Measurements from ENCODE around the gene BPIFB4.

The BPIFB4 gene

GRCh38 chr20:33071198-33071597, 8.2 kb upstream of the BPIFB4 start:
- WGBS, 2 experiments (ENCODE audit: insufficient coverage in 2 of 2), result 58 to 83% methylated on average over 2 to 4 of the region's 5 CpGs
- H3K9me3 ChIP-seq (ENCODE audit: control insufficient read depth, low read length), result no peaks in the 10 kb centered on the region

GRCh38 chr20:33072362-33072761, 7.1 kb upstream of the BPIFB4 start:
- H3K9me3 ChIP-seq (ENCODE audit: control insufficient read depth, low read length), result no peaks in the 10 kb centered on the region
- peaks cover 10% of the 10 kb centered on the region for H3K4me1 ChIP-seq (ENCODE audit: control insufficient read depth, insufficient read depth, low read length, poor library complexity, severe bottlenecking)
- WGBS, 2 experiments (ENCODE audit: insufficient coverage in 2 of 2), result 82 to 96% methylated on average over 3 of the region's 4 CpGs
- H3K36me3 ChIP-seq (ENCODE audit: control insufficient read depth, insufficient read depth, low read length), result no peaks in the 10 kb centered on the region
- no peak overlapping the region for H3K27ac ChIP-seq (ENCODE audit: low read depth, low read length, severe bottlenecking)
- no peak overlapping the region for H3K4me3 ChIP-seq (ENCODE audit: extremely low read depth, insufficient read depth, low read length, poor library complexity, severe bottlenecking)

More at GRCh38 chr20:33071198-33071597, 8.2 kb upstream of the BPIFB4 start:
- H3K4me1 ChIP-seq (ENCODE audit: control insufficient read depth, insufficient read depth, low read length, poor library complexity, severe bottlenecking), result peaks cover 9% of the 10 kb centered on the region
- no peak overlapping the region for H3K4me3 ChIP-seq (ENCODE audit: extremely low read depth, insufficient read depth, low read length, poor library complexity, severe bottlenecking)
- no peak overlapping the region for H3K27ac ChIP-seq (ENCODE audit: low read depth, low read length, severe bottlenecking)
- no peaks in the 10 kb centered on the region for H3K36me3 ChIP-seq (ENCODE audit: control insufficient read depth, insufficient read depth, low read length)

- no peak overlapping the region for H3K27ac ChIP-seq (ENCODE audit: low read depth, low read length, severe bottlenecking)
- H3K4me1 ChIP-seq (ENCODE audit: control insufficient read depth, insufficient read depth, low read length, poor library complexity, severe bottlenecking), result peaks cover 10% of the 10 kb centered on the region
- H3K36me3 ChIP-seq (ENCODE audit: control insufficient read depth, insufficient read depth, low read length), result no peaks in the 10 kb centered on the region
- 100% methylated on average over 2 of the region's 2 CpGs for WGBS, 2 experiments (ENCODE audit: insufficient coverage in 2 of 2)
- H3K9me3 ChIP-seq (ENCODE audit: control insufficient read depth, low read length), result no peaks in the 10 kb centered on the region
- H3K4me3 ChIP-seq (ENCODE audit: extremely low read depth, insufficient read depth, low read length, poor library complexity, severe bottlenecking), result no peak overlapping the region
Observed at GRCh38 chr20:33072813-33073212, 6.6 kb upstream of the BPIFB4 start.

GRCh38 chr20:33074675-33075074, 4.8 kb upstream of the BPIFB4 start:
- Histone ChIP-seq H3K4me1 (ENCODE audit: control insufficient read depth, insufficient read depth, low read length, poor library complexity, severe bottlenecking) (peaks cover 10% of the 10 kb centered on the region), H3K27ac (ENCODE audit: low read depth, low read length, severe bottlenecking) (no peak overlapping the region), H3K9me3 (ENCODE audit: control insufficient read depth, low read length) (no peaks in the 10 kb centered on the region), H3K4me3 (ENCODE audit: extremely low read depth, insufficient read depth, low read length, poor library complexity, severe bottlenecking) (no peak overlapping the region), H3K36me3 (ENCODE audit: control insufficient read depth, insufficient read depth, low read length) (no peaks in the 10 kb centered on the region)
- WGBS, 2 experiments (ENCODE audit: insufficient coverage in 2 of 2), result 85 to 95% methylated on average over 2 of the region's 2 CpGs

- H3K4me1 ChIP-seq (ENCODE audit: control insufficient read depth, insufficient read depth, low read length, poor library complexity, severe bottlenecking), result peaks cover 10% of the 10 kb centered on the region
- no peak overlapping the region for H3K27ac ChIP-seq (ENCODE audit: low read depth, low read length, severe bottlenecking)
- 75 to 81% methylated on average over 5 to 6 of the region's 6 CpGs for WGBS, 2 experiments (ENCODE audit: insufficient coverage in 2 of 2)
- no peak overlapping the region for H3K4me3 ChIP-seq (ENCODE audit: extremely low read depth, insufficient read depth, low read length, poor library complexity, severe bottlenecking)
- no peaks in the 10 kb centered on the region for H3K9me3 ChIP-seq (ENCODE audit: control insufficient read depth, low read length)
- H3K36me3 ChIP-seq (ENCODE audit: control insufficient read depth, insufficient read depth, low read length), result no peaks in the 10 kb centered on the region
Observed at GRCh38 chr20:33075281-33075680, 4.2 kb upstream of the BPIFB4 start.

GRCh38 chr20:33076662-33077372, 2.6 kb upstream of the BPIFB4 start:
- H3K4me3 ChIP-seq (ENCODE audit: extremely low read depth, insufficient read depth, low read length, poor library complexity, severe bottlenecking), result no peak overlapping the region
- no peaks in the 10 kb centered on the region for H3K36me3 ChIP-seq (ENCODE audit: control insufficient read depth, insufficient read depth, low read length)
- H3K4me1 ChIP-seq (ENCODE audit: control insufficient read depth, insufficient read depth, low read length, poor library complexity, severe bottlenecking), result peaks cover 10% of the 10 kb centered on the region
- H3K27ac ChIP-seq (ENCODE audit: low read depth, low read length, severe bottlenecking), result no peak overlapping the region
- H3K9me3 ChIP-seq (ENCODE audit: control insufficient read depth, low read length), result no peaks in the 10 kb centered on the region
- WGBS, 2 experiments (ENCODE audit: insufficient coverage in 2 of 2), result 59 to 63% methylated on average over 4 of the region's 6 CpGs

GRCh38 chr20:33081411-33082154, 2.1 kb downstream of the BPIFB4 start:
- H3K4me1 ChIP-seq (ENCODE audit: control insufficient read depth, insufficient read depth, low read length, poor library complexity, severe bottlenecking), result no peaks in the 10 kb centered on the region
- H3K9me3 ChIP-seq (ENCODE audit: control insufficient read depth, low read length), result no peaks in the 10 kb centered on the region
- no peak overlapping the region for H3K4me3 ChIP-seq (ENCODE audit: extremely low read depth, insufficient read depth, low read length, poor library complexity, severe bottlenecking)
- no peaks in the 10 kb centered on the region for H3K36me3 ChIP-seq (ENCODE audit: control insufficient read depth, insufficient read depth, low read length)
- H3K27ac ChIP-seq (ENCODE audit: low read depth, low read length, severe bottlenecking), result no peak overlapping the region
- 80 to 88% methylated on average over 5 to 6 of the region's 7 CpGs for WGBS, 2 experiments (ENCODE audit: insufficient coverage in 2 of 2)

- no peaks in the 10 kb centered on the region for H3K4me1 ChIP-seq (ENCODE audit: control insufficient read depth, insufficient read depth, low read length, poor library complexity, severe bottlenecking)
- H3K4me3 ChIP-seq (ENCODE audit: extremely low read depth, insufficient read depth, low read length, poor library complexity, severe bottlenecking), result no peak overlapping the region
- WGBS, 2 experiments (ENCODE audit: insufficient coverage in 2 of 2), result 86 to 89% methylated on average over 4 to 6 of the region's 6 CpGs
- no peaks in the 10 kb centered on the region for H3K36me3 ChIP-seq (ENCODE audit: control insufficient read depth, insufficient read depth, low read length)
- H3K9me3 ChIP-seq (ENCODE audit: control insufficient read depth, low read length), result no peaks in the 10 kb centered on the region
- H3K27ac ChIP-seq (ENCODE audit: low read depth, low read length, severe bottlenecking), result no peak overlapping the region
Observed at GRCh38 chr20:33082546-33082945, 3.1 kb downstream of the BPIFB4 start.

GRCh38 chr20:33083544-33084340, 4.3 kb downstream of the BPIFB4 start:
- 81 to 92% methylated on average over 14 of the region's 20 CpGs for WGBS, 2 experiments (ENCODE audit: insufficient coverage in 2 of 2)
- H3K4me3 ChIP-seq (ENCODE audit: extremely low read depth, insufficient read depth, low read length, poor library complexity, severe bottlenecking), result no peak overlapping the region

GRCh38 chr20:33084722-33085121, 5.3 kb downstream of the BPIFB4 start:
- H3K9me3 ChIP-seq (ENCODE audit: control insufficient read depth, low read length), result no peaks in the 10 kb centered on the region
- H3K27ac ChIP-seq (ENCODE audit: low read depth, low read length, severe bottlenecking), result no peak overlapping the region
- no peaks in the 10 kb centered on the region for H3K4me1 ChIP-seq (ENCODE audit: control insufficient read depth, insufficient read depth, low read length, poor library complexity, severe bottlenecking)
- 95% methylated on average over 12 to 14 of the region's 15 CpGs for WGBS, 2 experiments (ENCODE audit: insufficient coverage in 2 of 2)
- no peaks in the 10 kb centered on the region for H3K36me3 ChIP-seq (ENCODE audit: control insufficient read depth, insufficient read depth, low read length)
- no peak overlapping the region for H3K4me3 ChIP-seq (ENCODE audit: extremely low read depth, insufficient read depth, low read length, poor library complexity, severe bottlenecking)

More at GRCh38 chr20:33083544-33084340, 4.3 kb downstream of the BPIFB4 start:
- Histone ChIP-seq H3K4me1 (ENCODE audit: control insufficient read depth, insufficient read depth, low read length, poor library complexity, severe bottlenecking) (no peaks in the 10 kb centered on the region), H3K27ac (ENCODE audit: low read depth, low read length, severe bottlenecking) (no peak overlapping the region), H3K9me3 (ENCODE audit: control insufficient read depth, low read length) (no peaks in the 10 kb centered on the region), H3K36me3 (ENCODE audit: control insufficient read depth, insufficient read depth, low read length) (no peaks in the 10 kb centered on the region)

Measured in mesodermal cell (in vitro differentiated cells).